WTC11 (cell line): ENCODE results near the gene PCDHA8. TPM values are rescaled to one million over a fixed set of nuclear protein-coding genes. Genes with fewer than 3 reads are reported as not detected.

Experiments
- ATAC-seq: fragments of 200-7000 bp; cut with Tn5 transposase; 2 replicates; pipeline ENCODE4 v1.10.0; 2021; ENCODE audit warnings: mild to moderate bottlenecking, moderate library complexity
- CTCF ChIA-PET: fragments of 300-600 bp; sonication (Branson Sonifier 250); formaldehyde crosslinking; loops from one replicate; lab custom pipeline; 2021; ENCODE audit warnings: antibody characterized with exemption; lab: Charles Lee
- POLR2A ChIA-PET: fragments of 350-600 bp; sonication (Branson Sonifier 250); formaldehyde crosslinking; loops from one replicate; lab custom pipeline; 2021; ENCODE audit warnings: antibody characterized with exemption; lab: Charles Lee
- DNase-seq: peaks from one replicate; pipeline ENCODE4 v3.0.0; 2021; ENCODE audit warnings: low spot score
- H3K27ac Mint-ChIP-seq: 2 replicates; pipeline ENCODE4 v1.8.0; 2021; ENCODE audit warnings: mixed read lengths
- H3K27me3 Mint-ChIP-seq: 2 replicates; pipeline ENCODE4 v1.8.0; 2021; ENCODE audit warnings: low read depth, mild to moderate bottlenecking, moderate library complexity, mixed read lengths
- H3K36me3 Mint-ChIP-seq: 2 replicates; pipeline ENCODE4 v1.8.0; 2021; ENCODE audit warnings: mixed read lengths
- H3K4me1 Mint-ChIP-seq: 2 replicates; pipeline ENCODE4 v1.8.0; 2022; ENCODE audit warnings: mixed read lengths
- H3K4me3 Mint-ChIP-seq: 2 replicates; pipeline ENCODE4 v1.8.0; 2021; ENCODE audit warnings: mild to moderate bottlenecking, moderate library complexity, mixed read lengths
- H3K9me3 Mint-ChIP-seq: 2 replicates; pipeline ENCODE4 v1.8.0; 2021; ENCODE audit warnings: mixed read lengths
- ATF1 ChIP-seq: sonication (generic); formaldehyde crosslinking; IDR thresholded peaks from 2 replicates; pipeline ENCODE4 v1.8.1; 2023; ENCODE audit warnings: mild to moderate bottlenecking, moderate library complexity, missing genetic modification reagents
- CREB1 ChIP-seq: sonication (generic); formaldehyde crosslinking; IDR thresholded peaks from 2 replicates; pipeline ENCODE4 v1.8.0; 2023; ENCODE audit warnings: mild to moderate bottlenecking, missing genetic modification reagents
- CTCF ChIP-seq: fragments of 200-600 bp; IDR thresholded peaks from 2 replicates; pipeline ENCODE4 v1.8.0; 2022; ENCODE audit warnings: antibody characterized with exemption
- FOXP1 ChIP-seq: sonication (generic); formaldehyde crosslinking; IDR thresholded peaks from 2 replicates; pipeline ENCODE4 v1.8.0; 2022; ENCODE audit warnings: missing genetic modification reagents, mild to moderate bottlenecking, moderate library complexity, borderline replicate concordance
- IRF2 ChIP-seq: sonication (generic); formaldehyde crosslinking; IDR thresholded peaks from 2 replicates; pipeline ENCODE4 v1.8.0; 2022; ENCODE audit warnings: low read depth, missing genetic modification reagents, borderline replicate concordance
- KAT7 ChIP-seq: sonication (generic); formaldehyde crosslinking; IDR thresholded peaks from 2 replicates; pipeline ENCODE4 v1.8.1; 2023; ENCODE audit warnings: missing genetic modification reagents, mild to moderate bottlenecking, borderline replicate concordance
- MAX ChIP-seq: sonication (generic); formaldehyde crosslinking; IDR thresholded peaks from 2 replicates; pipeline ENCODE4 v1.8.0; 2022; ENCODE audit warnings: mild to moderate bottlenecking, missing genetic modification reagents
- NFE2L1 ChIP-seq: sonication (generic); formaldehyde crosslinking; IDR thresholded peaks from 2 replicates; pipeline ENCODE4 v1.8.1; 2023; ENCODE audit warnings: missing genetic modification reagents
- NR1H2 ChIP-seq: sonication (generic); formaldehyde crosslinking; IDR thresholded peaks from 2 replicates; pipeline ENCODE4 v1.9.0; 2021; ENCODE audit warnings: mild to moderate bottlenecking, moderate library complexity, missing genetic modification reagents
- NR2C2 ChIP-seq: sonication (generic); formaldehyde crosslinking; IDR thresholded peaks from 2 replicates; pipeline ENCODE4 v1.8.0; 2022; ENCODE audit warnings: mild to moderate bottlenecking, missing genetic modification reagents
- NR3C1 ChIP-seq: sonication (generic); formaldehyde crosslinking; conservative IDR thresholded peaks from 2 replicates; pipeline ENCODE4 v1.8.1; 2023; ENCODE audit warnings: low read depth, mild to moderate bottlenecking, missing genetic modification reagents
- PREB ChIP-seq: sonication (generic); formaldehyde crosslinking; IDR thresholded peaks from 2 replicates; pipeline ENCODE4 v1.8.1; 2022; ENCODE audit warnings: mild to moderate bottlenecking, missing genetic modification reagents, moderate library complexity, borderline replicate concordance
- TEAD1 ChIP-seq: sonication (generic); formaldehyde crosslinking; IDR thresholded peaks from 2 replicates; pipeline ENCODE4 v1.8.0; 2022; ENCODE audit warnings: mild to moderate bottlenecking, missing genetic modification reagents
- USF2 ChIP-seq: sonication (generic); formaldehyde crosslinking; IDR thresholded peaks from 2 replicates; pipeline ENCODE4 v1.8.1; 2023; ENCODE audit warnings: mild to moderate bottlenecking, missing genetic modification reagents, moderate library complexity
- ZNF121 ChIP-seq: sonication (generic); formaldehyde crosslinking; IDR thresholded peaks from 2 replicates; pipeline ENCODE4 v1.8.0; 2023; ENCODE audit warnings: missing genetic modification reagents
- ZNF232 ChIP-seq: sonication (generic); formaldehyde crosslinking; IDR thresholded peaks from 2 replicates; pipeline ENCODE4 v1.8.0; 2022; ENCODE audit warnings: mild to moderate bottlenecking, missing genetic modification reagents
- ZNF416 ChIP-seq: fragments of 250-450 bp; sonication (Bioruptor Pico); IDR thresholded peaks from 2 replicates; pipeline ENCODE4 v1.9.0; 2021; ENCODE audit warnings: mild to moderate bottlenecking, inconsistent platforms
- ZNF532 ChIP-seq: fragments of 250-450 bp; sonication (Bioruptor Pico); IDR thresholded peaks from 2 replicates; pipeline ENCODE4 v1.9.0; 2021; ENCODE audit warnings: mild to moderate bottlenecking, borderline replicate concordance
- total RNA-seq: library from RNA; stranded (reverse); gene quantifications from 3 replicates; pipeline ENCODE4 v1.2.3, GENCODE V29; 2021
- TF ChIP-seq, protein P1 (sequence below): fragments of 250-450 bp; sonication (Bioruptor Pico); IDR thresholded peaks from 2 replicates; pipeline ENCODE4 v2.1.2; 2022; ENCODE audit warnings: mild to moderate bottlenecking, moderate library complexity
- TF ChIP-seq, protein P2 (sequence below): sonication (generic); formaldehyde crosslinking; IDR thresholded peaks from 2 replicates; pipeline ENCODE4 v1.8.1; 2023; ENCODE audit warnings: mild to moderate bottlenecking, missing genetic modification reagents, moderate library complexity

PCDHA8 gene
- total RNA-seq, 1 experiment from 2014 or later: 1.3 TPM

- DNase-seq (no peak), ATAC-seq (no peak)
- Mint-ChIP-seq H3K4me1 (peaks cover 26% of the 10 kb centered on the region), H3K27ac (no peak overlapping the region), H3K36me3 (peaks cover 28% of the 10 kb centered on the region), H3K9me3 (peaks cover 4% of the 10 kb centered on the region), H3K4me3 (no peak overlapping the region), H3K27me3 (no peaks in the 10 kb centered on the region)
- ChIA-PET POLR2A (interaction anchor here (0.6 kb wide), 1 partner anchor 219 kb away, joined by 4 read pairs; no protein-coding TSS in a partner anchor), CTCF (interaction anchor here (1.0 to 4.7 kb wide), 16 partner anchors 10 to 181 kb away, joined by 3 to 99 read pairs (median 14); partner anchors contain the start of genes HARS1, HARS2, PCDHA1 and PCDHA10)
- TF ChIP-seq PREB (CRISPR knock-in tag) (no peak), ZNF416 (no peak), FOXP1 (CRISPR knock-in tag) (0 out of 2 replicates have a peak, but pooled peaks have one; percentile 44), NR1H2 (CRISPR knock-in tag) (no peak), ZNF232 (no peak)
Measured at GRCh38 chr5:140870221-140871201, 29.5 kb downstream of the PCDHA8 start.

DNA sequence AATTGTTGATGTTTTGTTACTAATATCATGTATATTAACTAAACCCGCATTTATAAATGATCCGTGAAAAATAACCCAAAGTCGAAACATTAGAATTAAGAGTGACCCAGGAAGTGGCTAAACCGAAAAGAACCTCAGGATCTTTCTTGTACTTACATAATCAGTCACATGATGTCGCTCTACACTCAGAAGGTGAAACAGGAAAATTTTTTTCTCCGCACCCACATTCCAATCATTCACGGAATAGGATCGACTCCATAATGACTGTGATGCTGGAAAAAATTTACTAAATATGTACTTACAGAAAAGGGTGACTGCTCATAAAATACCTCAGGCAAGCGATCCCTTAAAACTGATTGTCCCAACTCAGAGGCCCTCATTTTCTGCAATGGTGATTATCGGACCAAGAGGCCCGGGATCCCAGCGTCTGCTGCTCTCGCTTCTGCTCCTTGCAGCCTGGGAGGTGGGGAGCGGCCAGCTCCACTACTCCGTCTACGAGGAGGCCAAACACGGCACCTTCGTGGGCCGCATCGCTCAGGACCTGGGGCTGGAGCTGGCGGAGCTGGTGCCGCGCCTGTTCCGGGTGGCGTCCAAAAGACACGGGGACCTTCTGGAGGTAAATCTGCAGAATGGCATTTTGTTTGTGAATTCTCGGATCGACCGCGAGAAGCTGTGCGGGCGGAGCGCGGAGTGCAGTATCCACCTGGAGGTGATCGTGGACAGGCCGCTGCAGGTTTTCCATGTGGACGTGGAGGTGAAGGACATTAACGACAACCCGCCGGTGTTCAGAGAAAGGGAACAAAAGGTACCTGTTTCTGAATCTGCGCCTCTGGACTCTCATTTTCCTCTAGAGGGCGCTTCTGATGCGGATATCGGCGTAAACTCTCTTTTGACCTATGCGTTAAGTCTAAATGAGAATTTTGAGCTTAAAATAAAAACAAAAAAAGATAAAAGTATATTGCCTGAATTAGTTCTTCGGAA, 34.4 kb downstream of the PCDHA8 start, which contains the start of gene PCDHA12:
Gene PCDHA12 (plus strand): TSS at position 224 of the 981 bp plus-strand sequence. CDS start 165 bp downstream, at position 389.
- Mint-ChIP-seq H3K27me3 (no peaks in the 10 kb centered on the region), H3K36me3 (peaks cover 12% of the 10 kb centered on the region), H3K4me1 (peaks cover 28% of the 10 kb centered on the region), H3K27ac (peak within 1 kb of the TSS; percentile 93), H3K4me3 (peak within 1 kb of the TSS; percentile 99), H3K9me3 (no peaks in the 10 kb centered on the region)
- ChIA-PET CTCF (interaction anchor here (0.6 to 2.6 kb wide), 34 partner anchors 11 to 225 kb away, joined by 3 to 51 read pairs (median 4); partner anchors contain the start of genes PCDHA1, PCDHA10, PCDHA2 and PCDHA4), POLR2A (interaction anchor here (1.0 to 1.4 kb wide), 2 partner anchors 51 to 165 kb away, joined by 5 to 8 read pairs; partner anchors contain the start of gene PCDHAC1)
- peak; percentile 59 for ATAC-seq
- DNase-seq: no peak
- TF ChIP-seq KAT7 (CRISPR knock-in tag) (0 out of 2 replicates have a peak, but pooled peaks have one; percentile 32), MAX (CRISPR knock-in tag) (0 out of 2 replicates have a peak, but pooled peaks have one; percentile 8), ZNF121 (CRISPR knock-in tag) (no peak), ZNF532 (CRISPR knock-in tag) (no peak), NR3C1 (CRISPR knock-in tag) (no peak), USF2 (CRISPR knock-in tag) (peak; percentile 66), TEAD1 (CRISPR knock-in tag) (no peak), NFE2L1 (CRISPR knock-in tag) (no peak), CREB1 (CRISPR knock-in tag) (no peak), CTCF (peak; percentile 42; the same call in 1 of the 2 replicates), ATF1 (no peak), NR2C2 (CRISPR knock-in tag) (no peak), IRF2 (CRISPR knock-in tag) (no peak)
- TF ChIP-seq, protein P1, sequence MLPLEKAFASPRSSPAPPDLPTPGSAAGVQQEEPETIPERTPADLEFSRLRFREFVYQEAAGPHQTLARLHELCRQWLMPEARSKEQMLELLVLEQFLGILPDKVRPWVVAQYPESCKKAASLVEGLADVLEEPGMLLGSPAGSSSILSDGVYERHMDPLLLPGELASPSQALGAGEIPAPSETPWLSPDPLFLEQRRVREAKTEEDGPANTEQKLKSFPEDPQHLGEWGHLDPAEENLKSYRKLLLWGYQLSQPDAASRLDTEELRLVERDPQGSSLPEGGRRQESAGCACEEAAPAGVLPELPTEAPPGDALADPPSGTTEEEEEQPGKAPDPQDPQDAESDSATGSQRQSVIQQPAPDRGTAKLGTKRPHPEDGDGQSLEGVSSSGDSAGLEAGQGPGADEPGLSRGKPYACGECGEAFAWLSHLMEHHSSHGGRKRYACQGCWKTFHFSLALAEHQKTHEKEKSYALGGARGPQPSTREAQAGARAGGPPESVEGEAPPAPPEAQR (CRISPR knock-in tag): no peak
- TF ChIP-seq, protein P2, sequence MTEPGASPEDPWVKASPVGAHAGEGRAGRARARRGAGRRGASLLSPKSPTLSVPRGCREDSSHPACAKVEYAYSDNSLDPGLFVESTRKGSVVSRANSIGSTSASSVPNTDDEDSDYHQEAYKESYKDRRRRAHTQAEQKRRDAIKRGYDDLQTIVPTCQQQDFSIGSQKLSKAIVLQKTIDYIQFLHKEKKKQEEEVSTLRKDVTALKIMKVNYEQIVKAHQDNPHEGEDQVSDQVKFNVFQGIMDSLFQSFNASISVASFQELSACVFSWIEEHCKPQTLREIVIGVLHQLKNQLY: no peak
